ENCODE results near the gene ANG. TPM values are rescaled to one million over a fixed set of nuclear protein-coding genes. Genes with fewer than 3 reads are reported as not detected.

Gene ANG
- total and polyA plus RNA-seq, 2 donors (not counting 1 experiment from before 2014, with no cell fraction given), result 6.4 to 7.3 TPM

GRCh38 chr14:20680363-20680762 lies 8.2 kb upstream of the ANG start:
- Histone ChIP-seq H3K36me3 (ENCODE audit: control insufficient read depth, insufficient read depth, low read length) (no peaks in the 10 kb centered on the region), H3K9me3 (ENCODE audit: control insufficient read depth, insufficient read depth, low read depth, low read length) (no peaks in the 10 kb centered on the region), H3K79me2 (ENCODE audit: control insufficient read depth, insufficient read depth, low read length) (no peaks in the 10 kb centered on the region), H3K27me3 (ENCODE audit: control insufficient read depth, insufficient read depth, low read length) (no peaks in the 10 kb centered on the region), H3K4me1 (ENCODE audit: control insufficient read depth, extremely low read depth, insufficient read depth, low read length) (no peaks in the 10 kb centered on the region), H3K4me2 (ENCODE audit: extremely low read depth, insufficient read depth, low read length) (no peak overlapping the region), H4K20me1 (ENCODE audit: control insufficient read depth, extremely low read depth, insufficient read depth, low read length) (no peaks in the 10 kb centered on the region), H3K4me3 (replicated peaks in 1 of 4; ENCODE audit: control extremely low read depth in 1 of 4, insufficient read depth in 1 of 4, low read depth in 3 of 4, low read length in 4 of 4) (peak overlapping the region in 1 of 4 experiments; percentile 92), H3K9ac (ENCODE audit: insufficient read depth, low read length) (no peak overlapping the region), H2AFZ (ENCODE audit: low read length) (no peak overlapping the region), H3K27ac (ENCODE audit: insufficient read depth, low read length) (no peak overlapping the region)
- TF ChIP-seq, protein P1, sequence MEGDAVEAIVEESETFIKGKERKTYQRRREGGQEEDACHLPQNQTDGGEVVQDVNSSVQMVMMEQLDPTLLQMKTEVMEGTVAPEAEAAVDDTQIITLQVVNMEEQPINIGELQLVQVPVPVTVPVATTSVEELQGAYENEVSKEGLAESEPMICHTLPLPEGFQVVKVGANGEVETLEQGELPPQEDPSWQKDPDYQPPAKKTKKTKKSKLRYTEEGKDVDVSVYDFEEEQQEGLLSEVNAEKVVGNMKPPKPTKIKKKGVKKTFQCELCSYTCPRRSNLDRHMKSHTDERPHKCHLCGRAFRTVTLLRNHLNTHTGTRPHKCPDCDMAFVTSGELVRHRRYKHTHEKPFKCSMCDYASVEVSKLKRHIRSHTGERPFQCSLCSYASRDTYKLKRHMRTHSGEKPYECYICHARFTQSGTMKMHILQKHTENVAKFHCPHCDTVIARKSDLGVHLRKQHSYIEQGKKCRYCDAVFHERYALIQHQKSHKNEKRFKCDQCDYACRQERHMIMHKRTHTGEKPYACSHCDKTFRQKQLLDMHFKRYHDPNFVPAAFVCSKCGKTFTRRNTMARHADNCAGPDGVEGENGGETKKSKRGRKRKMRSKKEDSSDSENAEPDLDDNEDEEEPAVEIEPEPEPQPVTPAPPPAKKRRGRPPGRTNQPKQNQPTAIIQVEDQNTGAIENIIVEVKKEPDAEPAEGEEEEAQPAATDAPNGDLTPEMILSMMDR (conservative IDR thresholded peaks at IDR 0.05 in 1 of 2, IDR thresholded peaks at IDR 0.05 in 1 of 2; ENCODE audit: low read depth in 1 of 2, low read length in 2 of 2), result no peak
- TF ChIP-seq EZH2 (IDR thresholded peaks at IDR 0.05; ENCODE audit: low read length, missing control alignments), result no peak
- no peak for DNase-seq (ENCODE audit: low read depth in 2 of 2)

DNA sequence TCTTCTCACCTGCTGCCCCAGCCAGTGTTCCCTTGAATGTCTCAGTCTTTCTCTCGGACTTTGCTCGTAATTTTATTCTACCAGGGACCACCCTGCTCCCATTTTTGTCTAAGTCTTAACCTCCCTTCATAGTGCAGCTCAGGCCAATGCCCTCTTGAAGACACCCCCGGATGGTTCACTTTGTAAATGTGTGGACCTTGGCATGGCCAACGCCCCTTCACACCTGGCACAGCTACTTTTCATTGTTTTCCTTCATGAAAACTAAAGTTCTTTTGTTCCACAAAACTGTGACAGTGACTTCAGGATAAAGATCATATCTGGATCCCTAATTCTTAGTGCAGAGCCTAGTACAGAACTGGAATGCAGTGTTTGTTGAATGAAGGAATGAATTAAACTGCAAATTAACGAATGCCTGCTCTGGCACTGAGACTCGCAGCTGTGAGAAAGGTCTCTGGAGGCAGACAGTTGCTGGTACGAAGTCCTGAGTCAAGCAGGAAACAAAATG lies 7.7 kb upstream of the ANG start:
- no peaks in the 10 kb centered on the region for H3K36me3 ChIP-seq (ENCODE audit: control insufficient read depth, insufficient read depth, low read length)
- H3K4me1 ChIP-seq (ENCODE audit: control insufficient read depth, extremely low read depth, insufficient read depth, low read length), result no peaks in the 10 kb centered on the region
- no peak for DNase-seq (ENCODE audit: low read depth in 2 of 2)
- no peaks in the 10 kb centered on the region for H4K20me1 ChIP-seq (ENCODE audit: control insufficient read depth, extremely low read depth, insufficient read depth, low read length)
- no peaks in the 10 kb centered on the region for H3K79me2 ChIP-seq (ENCODE audit: control insufficient read depth, insufficient read depth, low read length)
- TF ChIP-seq EZH2 (IDR thresholded peaks at IDR 0.05; ENCODE audit: low read length, missing control alignments), result no peak
- peak overlapping the region; percentile 26 for H3K9ac ChIP-seq (ENCODE audit: insufficient read depth, low read length)
- no peaks in the 10 kb centered on the region for H3K27me3 ChIP-seq (ENCODE audit: control insufficient read depth, insufficient read depth, low read length)
- H3K9me3 ChIP-seq (ENCODE audit: control insufficient read depth, insufficient read depth, low read depth, low read length), result no peaks in the 10 kb centered on the region
- peak overlapping the region; percentile 99 for H3K27ac ChIP-seq (ENCODE audit: insufficient read depth, low read length)
- peak overlapping the region; percentile 82 to 99 (median 92) for H3K4me3 ChIP-seq (replicated peaks in 1 of 4; ENCODE audit: control extremely low read depth in 1 of 4, insufficient read depth in 1 of 4, low read depth in 3 of 4, low read length in 4 of 4)
- H2AFZ ChIP-seq (ENCODE audit: low read length), result peak overlapping the region; percentile 95
- peak overlapping the region; percentile 96 for H3K4me2 ChIP-seq (ENCODE audit: extremely low read depth, insufficient read depth, low read length)

DNA sequence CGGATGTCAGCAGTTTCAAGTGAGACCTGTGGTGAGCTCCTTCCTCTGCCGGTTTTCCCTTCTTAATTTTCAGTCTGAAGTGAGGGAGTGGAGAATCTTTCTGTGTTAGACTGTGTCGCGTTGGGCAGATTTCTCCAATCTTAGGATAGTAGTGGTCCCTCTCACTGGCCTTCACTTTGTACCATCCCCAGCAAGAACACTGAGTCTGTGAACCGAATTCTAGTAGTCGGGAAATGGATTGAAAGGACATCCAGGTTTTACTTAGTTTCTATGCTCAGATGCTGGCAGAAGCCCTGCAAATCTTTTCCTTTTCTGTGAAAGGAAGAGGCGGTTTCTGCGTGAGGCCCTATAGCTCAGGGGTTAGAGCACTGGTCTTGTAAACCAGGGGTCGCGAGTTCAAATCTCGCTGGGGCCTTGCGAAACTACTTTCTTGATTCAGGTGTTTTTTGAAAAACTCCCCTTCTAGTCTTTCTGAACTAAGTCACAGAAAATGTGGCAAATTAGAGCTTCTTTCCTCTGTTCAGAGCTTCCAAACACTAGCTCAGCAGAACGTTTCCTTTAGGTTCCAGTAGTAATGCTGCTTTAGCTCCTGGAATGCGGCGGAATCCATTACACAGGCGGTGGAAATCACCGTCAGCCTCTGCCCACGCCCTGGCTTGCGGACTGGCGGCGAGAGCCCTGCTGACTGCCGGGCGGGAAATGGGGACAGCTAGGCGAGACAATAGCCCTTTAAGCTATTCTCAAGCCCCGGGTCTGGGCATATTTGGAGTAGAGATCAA lies 7.0 kb upstream of the ANG start:
- DNase-seq (ENCODE audit: low read depth in 2 of 2), result peak; percentile 86 to 90
- Histone ChIP-seq H4K20me1 (ENCODE audit: control insufficient read depth, extremely low read depth, insufficient read depth, low read length) (no peaks in the 10 kb centered on the region), H3K36me3 (ENCODE audit: control insufficient read depth, insufficient read depth, low read length) (no peaks in the 10 kb centered on the region), H3K4me3 (replicated peaks in 1 of 4; ENCODE audit: control extremely low read depth in 1 of 4, insufficient read depth in 1 of 4, low read depth in 3 of 4, low read length in 4 of 4) (peak overlapping the region; percentile 82 to 99 (median 92)), H3K4me2 (ENCODE audit: extremely low read depth, insufficient read depth, low read length) (peak overlapping the region; percentile 96), H3K9me3 (ENCODE audit: control insufficient read depth, insufficient read depth, low read depth, low read length) (no peaks in the 10 kb centered on the region), H3K79me2 (ENCODE audit: control insufficient read depth, insufficient read depth, low read length) (no peaks in the 10 kb centered on the region), H2AFZ (ENCODE audit: low read length) (peak overlapping the region; percentile 95), H3K4me1 (ENCODE audit: control insufficient read depth, extremely low read depth, insufficient read depth, low read length) (no peaks in the 10 kb centered on the region), H3K9ac (ENCODE audit: insufficient read depth, low read length) (peak overlapping the region; percentile 97), H3K27me3 (ENCODE audit: control insufficient read depth, insufficient read depth, low read length) (no peaks in the 10 kb centered on the region), H3K27ac (ENCODE audit: insufficient read depth, low read length) (peak overlapping the region; percentile 99)
- no peak for TF ChIP-seq EZH2 (IDR thresholded peaks at IDR 0.05; ENCODE audit: low read length, missing control alignments)
- TF ChIP-seq, protein P1 (conservative IDR thresholded peaks at IDR 0.05 in 1 of 2, IDR thresholded peaks at IDR 0.05 in 1 of 2; ENCODE audit: low read depth in 1 of 2, low read length in 2 of 2), result no peak

Data from fibroblast of lung (primary cell).